Hindlimb muscle (tissue), 1 donor: ENCODE data around the gene PPP6R2. TPM values are rescaled to one million over a fixed set of nuclear protein-coding genes. Genes with fewer than 3 reads are reported as not detected.
A peak's percentile ranks its signal among the peaks of the same experiment; 100 is the strongest.

Source experiments
- DNase-seq: peaks from one replicate; pipeline ENCODE4 v3.0.0-alpha.2; 2013
- polyA plus RNA-seq: library from polyadenylated mRNA; unstranded; fragments of 120-200 nt; gene quantifications from one replicate; pipeline ENCODE4 v1.2.1, GENCODE V29; 2013; ENCODE audit not compliant: insufficient read length

PPP6R2 gene, protein sequence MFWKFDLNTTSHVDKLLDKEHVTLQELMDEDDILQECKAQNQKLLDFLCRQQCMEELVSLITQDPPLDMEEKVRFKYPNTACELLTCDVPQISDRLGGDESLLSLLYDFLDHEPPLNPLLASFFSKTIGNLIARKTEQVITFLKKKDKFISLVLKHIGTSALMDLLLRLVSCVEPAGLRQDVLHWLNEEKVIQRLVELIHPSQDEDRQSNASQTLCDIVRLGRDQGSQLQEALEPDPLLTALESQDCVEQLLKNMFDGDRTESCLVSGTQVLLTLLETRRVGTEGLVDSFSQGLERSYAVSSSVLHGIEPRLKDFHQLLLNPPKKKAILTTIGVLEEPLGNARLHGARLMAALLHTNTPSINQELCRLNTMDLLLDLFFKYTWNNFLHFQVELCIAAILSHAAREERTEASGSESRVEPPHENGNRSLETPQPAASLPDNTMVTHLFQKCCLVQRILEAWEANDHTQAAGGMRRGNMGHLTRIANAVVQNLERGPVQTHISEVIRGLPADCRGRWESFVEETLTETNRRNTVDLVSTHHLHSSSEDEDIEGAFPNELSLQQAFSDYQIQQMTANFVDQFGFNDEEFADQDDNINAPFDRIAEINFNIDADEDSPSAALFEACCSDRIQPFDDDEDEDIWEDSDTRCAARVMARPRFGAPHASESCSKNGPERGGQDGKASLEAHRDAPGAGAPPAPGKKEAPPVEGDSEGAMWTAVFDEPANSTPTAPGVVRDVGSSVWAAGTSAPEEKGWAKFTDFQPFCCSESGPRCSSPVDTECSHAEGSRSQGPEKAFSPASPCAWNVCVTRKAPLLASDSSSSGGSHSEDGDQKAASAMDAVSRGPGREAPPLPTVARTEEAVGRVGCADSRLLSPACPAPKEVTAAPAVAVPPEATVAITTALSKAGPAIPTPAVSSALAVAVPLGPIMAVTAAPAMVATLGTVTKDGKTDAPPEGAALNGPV
- 34.3 TPM for polyA plus RNA-seq

DNA sequence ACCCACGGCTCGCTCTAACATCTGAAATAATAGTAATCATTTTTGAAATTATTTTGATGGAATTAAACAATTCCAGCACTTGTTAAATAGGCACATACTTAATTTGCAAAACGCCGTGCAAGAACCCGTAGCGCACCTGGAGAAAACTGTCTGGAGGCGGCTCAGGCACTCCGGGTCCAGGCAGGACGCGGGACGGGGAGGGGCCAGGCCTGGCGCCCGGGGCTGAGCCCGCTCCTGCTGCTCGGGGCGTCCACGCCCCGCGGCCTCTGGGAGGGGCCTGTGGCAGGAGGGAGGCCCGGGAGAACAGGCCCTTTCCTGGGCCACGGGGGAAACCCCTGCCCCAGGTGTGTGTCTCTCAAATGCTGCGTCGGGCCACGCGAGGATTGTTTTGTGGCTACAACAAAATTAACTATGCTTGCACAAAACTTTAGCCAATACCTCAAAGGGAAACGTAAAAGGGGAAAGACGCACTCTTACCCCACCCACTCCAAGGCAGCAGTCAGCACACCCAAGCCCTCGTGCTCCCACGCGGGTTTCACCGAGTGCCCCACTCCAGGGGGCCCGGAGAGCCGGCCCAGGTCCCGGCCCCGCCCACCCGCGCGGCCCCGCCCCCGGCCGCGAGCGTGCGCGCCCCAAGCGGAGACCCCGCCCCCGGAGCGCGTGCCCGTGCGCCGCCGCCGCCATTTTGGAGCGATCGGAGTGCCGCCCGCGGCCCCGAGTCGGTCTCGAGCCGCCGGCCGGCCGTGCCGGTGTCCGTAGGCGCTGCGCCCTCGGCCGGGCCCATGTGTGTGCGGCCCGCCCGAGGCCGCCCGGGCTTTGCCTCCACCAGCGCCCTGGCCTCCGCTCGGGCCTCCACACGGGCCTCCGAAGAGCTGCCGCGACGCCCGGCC, at the start of gene PPP6R2:
TSS of gene PPP6R2 (plus strand) at position 677 of the 890 bp plus-strand sequence. CDS start 50,582 bp downstream, outside the sequence.
- DNase-seq = peak; percentile 82

DNA sequence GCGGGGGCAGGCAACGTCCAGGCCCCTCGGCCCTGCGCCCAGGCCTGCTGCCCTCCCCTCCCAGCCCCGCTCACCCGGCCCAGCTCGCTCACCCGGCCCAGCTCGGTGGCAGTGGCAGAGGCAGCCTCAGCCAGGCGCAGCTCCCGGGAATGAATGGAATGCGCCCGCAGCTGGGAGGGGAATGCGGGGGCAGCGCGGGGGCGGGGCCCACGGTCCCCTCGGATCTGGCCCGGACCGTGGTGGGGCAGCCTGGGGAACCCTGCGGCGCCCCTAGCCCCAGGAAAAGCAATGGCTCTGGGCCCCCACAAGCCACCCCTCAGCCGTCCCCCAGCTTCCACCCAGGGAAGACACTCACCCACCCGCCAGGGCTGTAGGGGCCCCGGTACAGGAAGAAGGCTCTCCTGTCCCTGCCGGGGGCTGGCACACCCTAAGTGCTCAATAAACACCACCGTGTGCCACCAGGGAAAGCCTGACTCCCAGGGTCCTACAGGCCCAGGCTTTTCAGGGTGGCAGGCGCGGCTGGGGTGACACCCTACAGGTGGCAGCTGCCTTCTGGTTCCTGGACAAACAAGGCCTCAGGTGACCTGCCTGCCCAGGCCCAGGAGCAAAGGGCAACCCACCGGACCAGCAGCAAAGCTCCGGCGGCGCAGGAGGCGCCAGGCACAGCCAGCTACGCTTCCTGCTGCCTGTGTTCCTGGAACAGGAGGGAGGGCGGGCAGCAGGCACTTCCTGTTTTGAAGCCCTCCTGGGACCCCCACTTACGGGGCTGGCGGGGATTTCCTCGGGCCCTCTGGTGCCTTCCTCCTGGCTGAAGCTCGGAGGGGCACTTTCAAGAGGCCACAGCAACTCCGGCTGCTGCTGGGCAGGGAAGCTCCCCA, 49.4 kb upstream of the PPP6R2 start:
- DNase-seq = no peak

DNA sequence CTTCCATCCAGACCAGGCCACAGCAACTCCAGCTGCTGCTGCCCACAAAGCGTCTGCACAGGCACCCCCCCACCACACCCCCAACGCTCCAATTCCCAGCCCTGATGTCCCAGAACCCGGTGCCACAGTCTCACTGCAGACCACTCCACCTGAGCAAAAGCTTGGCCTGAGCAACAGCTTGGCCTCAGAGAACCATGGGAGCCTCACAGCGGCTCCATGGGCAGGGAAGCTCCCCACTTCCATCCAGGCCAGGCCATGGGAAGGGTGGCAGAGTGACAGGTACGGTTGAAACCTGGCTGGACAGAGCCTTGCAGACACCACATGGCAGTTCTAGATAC, 48.8 kb upstream of the PPP6R2 start:
- no peak for DNase-seq

DNA sequence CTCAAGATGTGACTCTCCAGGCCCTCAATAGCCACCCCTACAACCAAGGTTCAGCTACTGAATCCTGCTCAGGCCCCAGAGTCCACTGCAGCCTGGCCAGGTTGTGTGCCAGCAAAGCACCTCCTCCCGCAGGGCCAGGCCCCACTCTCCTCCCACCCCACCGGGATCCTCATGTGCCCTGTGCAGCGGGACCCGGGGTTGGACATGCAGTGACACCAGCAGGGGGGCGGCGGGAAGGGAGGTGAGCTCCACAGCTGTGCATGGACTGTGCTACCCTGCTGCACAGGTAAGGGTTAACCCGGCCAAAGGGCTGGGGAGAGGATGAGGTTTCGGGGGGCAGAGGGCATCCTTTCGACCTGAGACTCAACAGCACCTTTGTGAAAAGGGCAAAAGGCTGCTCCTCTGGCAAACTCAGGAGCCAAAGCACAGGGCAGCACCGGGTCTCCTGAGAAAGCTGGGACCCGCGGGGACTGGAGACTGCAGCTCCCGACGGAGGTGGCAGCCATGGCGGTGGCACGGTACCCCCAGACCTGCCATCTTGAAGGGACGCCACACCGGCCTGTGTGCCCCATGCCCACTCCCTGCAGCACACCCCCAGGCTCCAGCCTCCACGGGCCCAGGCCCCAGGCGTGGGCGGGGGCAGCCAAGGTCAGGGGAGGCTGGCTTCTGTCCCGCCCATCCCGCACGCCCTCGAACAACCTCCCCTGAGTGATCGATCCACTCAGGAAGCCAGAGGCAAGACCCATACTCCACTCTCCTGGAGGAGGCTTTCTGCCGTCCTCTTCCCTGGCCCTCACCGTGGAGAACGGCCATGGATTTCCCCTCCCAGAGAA, 46.3 kb upstream of the PPP6R2 start:
- no peak for DNase-seq

DNA sequence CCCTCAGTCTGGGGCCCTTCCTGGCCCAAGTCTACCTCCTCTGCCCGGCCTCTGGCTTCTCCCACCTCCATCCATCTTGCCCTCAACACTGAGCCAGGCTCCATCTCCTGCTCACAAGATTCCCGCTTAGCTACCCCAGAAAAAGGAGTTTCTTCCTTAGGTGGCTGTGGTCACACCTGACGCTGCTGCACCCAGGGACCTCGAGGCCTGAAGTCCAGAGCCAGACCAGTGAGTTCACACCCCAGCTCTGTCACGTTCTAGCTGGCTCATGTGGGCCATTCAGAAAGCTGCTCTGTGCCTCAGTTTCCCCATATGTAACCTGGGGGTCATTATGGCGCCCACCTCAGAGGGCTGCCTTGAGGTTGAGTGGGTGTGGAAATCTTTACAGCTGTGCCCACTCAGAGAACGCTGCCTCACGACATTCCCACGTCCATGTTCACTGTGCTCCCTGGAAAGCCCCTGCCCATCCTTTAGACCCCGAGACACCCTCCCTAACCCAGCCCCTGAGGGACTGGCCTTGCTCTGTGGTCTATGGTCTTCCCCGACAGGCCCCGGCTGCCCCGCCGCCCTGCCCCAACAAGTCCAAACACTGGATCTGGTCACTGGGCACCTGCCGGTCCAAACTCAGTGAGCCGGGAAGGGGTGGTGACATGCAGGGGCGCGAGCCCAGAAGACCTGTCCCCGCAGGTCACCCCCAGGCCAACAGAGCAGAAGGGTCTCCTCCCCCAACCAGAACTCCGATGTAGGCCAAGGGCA, 45.4 kb upstream of the PPP6R2 start:
- DNase-seq = no peak

DNA sequence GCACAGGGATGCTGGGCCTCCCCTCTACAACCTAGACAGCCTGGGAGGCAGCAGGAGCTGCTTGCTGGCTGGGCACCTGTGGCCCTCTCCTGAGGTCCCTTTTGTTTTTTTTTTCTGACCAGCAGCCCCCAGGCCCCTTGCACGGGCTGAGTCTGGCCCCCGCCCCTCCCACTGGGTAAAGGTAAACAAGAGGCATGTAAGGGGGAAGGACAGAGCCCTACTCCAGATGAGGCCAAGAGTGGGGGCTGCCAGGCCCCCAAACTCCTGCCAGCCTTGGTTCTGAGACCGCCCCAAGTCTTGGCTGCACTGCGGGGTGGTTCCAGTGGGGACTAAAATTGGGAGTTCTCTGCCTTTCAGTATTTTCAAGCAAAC, 44.9 kb upstream of the PPP6R2 start:
- no peak for DNase-seq

DNA sequence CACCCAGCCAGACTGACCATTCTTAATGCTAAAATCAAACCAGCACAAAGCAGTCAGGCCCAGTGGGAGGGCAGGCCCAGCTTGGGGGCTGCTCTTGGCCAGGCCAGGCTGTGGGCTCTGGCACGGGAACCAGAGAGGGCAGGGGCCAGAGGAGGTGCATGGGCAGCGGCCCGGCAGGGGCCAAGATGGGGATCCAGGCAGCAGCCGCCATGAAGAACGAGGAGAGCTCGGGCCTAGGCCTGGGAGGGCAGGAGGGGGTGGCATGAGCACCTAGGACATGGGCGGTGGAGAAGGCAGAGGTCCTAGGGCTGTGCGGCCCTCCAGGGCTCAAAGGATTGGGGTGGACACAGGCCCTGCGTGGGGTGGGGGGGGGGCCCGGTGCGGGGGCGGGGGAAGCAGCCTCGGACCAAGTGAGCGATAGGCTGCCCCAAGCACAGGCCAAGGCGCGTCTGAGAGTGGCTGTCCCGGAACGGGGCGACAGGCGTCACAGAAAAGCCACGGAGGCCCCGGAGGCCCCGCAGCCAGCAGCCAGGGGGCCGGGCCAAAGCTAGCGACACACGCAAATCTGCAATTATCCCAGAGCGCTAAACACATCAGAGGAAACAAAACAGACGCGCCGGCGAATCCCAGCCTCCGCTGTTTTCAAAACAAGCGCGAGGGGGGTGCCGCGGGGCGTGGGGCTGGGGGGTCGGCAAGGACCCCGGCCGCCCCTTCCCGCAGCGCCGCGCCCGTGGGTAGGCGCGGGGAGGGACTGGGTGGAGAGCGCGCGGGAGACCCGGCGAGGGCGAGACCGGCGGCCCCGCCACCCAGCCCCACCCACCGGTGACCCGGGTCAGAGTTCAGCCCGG, 44.0 kb upstream of the PPP6R2 start:
- no peak for DNase-seq

DNA sequence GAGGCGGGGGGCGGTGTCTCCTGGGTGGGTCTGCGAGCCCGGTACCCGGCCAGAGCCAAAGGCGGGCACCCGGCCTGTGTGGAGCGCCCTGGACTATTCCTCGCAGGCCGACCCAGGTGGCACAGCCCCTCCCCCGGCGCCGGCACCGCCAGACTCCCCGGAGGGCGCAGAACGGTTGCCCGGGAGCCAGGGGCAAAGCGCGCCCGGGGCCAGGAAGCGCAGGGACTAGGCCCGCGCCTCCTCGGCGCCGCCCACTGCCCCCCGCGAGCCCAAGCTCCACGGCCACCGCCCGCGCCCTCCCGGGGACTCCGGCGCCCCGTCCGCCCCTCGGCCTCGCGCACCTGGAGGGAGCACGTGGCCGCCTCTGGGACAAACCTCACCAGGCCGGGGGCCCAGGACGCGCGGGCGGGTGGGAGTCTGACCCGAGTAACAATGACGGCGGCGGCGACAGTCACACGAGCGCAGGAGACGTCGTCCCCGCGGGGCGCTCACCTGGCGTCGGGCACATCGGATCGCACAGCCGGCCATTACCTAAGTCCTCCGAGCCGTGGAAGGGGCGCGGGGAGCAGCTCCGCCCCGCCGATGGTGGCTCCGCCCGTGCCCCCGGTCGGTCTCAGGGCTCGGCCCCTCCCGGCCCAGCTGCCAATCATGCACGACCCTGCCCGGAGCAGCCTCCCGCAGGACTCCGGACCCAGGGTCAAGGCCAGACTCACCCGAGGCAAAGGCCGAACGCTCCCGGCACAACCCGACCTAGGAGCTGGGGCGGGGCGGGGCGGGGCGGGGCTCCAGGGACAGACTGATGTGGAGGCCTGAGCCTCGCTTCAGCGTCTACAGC, 43.1 kb upstream of the PPP6R2 start:
- no peak for DNase-seq

DNA sequence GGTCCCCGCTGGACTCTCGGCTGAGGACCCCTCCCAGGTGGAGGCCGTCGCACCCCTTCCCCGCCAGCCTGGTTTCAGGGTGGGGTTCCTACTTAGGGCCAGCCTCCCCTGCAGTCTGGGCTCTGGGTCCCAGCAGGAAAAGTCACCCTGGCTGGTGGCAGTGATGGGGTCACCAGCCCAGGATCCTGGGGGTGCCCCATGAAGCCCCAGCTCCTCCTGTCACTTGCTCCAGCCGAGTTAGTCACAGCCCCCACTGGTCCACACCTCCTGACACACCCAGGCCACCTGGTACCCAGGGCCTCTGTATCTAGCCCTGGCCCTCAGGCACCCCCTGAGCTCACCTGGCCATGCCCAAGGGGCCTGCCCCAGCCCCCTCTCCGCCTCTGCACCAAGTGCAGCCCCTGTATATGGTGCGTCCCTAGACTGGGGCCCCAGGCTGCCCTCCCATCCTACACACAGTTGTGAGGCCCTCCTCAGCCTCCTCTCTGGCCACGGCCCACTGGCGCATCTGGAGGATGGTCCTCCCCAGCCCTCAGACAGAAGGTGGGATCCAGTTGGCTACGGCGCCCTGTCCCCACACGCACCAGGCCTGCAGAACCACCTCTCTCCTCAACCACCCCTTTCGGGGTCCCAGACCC, 42.4 kb upstream of the PPP6R2 start:
- no peak for DNase-seq

DNA sequence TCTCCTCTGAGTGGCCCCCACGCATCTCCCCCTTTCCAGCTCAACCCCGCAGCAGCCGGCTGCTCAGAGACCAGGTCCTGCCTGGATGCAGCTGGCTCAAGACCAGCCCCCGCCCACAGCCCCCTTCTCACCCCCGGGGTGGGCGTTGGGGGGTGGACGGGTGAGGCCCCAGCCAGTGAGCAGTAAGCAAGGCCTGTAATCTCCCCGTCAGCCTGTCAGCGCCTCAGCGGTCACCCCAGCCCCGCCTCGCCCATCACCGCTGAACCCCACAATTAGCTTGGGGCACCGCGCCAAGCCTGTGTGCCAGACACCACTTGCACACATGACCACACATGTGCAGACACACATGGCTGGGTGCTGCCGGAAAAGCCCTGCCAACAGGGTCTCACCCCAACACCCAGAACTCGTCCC, 41.5 kb upstream of the PPP6R2 start:
- no peak for DNase-seq

DNA sequence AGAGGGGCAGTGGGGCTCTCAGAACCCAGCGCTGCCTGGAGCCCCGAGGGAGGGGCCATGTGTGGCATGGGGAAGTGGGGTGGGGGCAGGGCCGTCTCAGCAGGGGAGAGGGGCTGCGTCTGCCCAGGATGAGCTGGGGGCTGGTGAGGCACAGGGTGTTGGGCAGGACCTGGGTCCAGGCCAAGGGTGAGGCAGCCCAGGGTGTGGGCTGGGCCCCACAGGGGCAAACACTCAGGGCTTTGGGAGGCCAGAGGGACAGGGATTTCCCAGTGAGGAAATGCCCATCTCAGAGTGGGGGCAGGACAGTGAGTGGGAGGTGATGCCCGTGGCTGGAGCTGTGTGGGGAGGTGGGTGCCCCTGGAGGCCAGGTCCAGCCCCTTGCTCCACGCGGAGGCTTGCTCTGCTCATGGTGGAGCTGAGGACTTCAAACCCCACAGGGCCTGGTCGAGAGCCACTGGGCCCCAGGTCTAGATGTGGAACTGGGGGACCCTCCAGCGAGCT, 41.0 kb upstream of the PPP6R2 start:
- DNase-seq = no peak

DNA sequence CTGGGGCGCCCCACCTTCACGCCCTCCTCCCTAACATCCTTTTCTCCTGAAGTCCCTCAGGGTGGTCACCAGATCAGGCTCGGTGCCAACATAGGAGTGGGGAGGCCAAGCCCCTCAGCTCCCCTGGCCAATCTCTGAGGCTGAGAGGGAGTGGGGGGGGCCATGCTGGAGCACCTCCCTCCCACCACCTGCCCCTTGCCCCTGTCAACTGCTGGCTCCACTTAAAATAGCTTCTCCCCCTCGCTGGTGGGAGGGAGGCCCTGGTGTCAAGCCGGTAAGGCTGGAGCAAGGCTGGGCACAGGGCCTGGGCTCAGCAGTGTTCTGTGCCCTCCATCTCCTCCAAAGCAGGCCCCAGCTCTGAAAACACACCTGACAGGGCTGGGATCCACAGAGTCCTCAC, 40.6 kb upstream of the PPP6R2 start:
- no peak for DNase-seq

DNA sequence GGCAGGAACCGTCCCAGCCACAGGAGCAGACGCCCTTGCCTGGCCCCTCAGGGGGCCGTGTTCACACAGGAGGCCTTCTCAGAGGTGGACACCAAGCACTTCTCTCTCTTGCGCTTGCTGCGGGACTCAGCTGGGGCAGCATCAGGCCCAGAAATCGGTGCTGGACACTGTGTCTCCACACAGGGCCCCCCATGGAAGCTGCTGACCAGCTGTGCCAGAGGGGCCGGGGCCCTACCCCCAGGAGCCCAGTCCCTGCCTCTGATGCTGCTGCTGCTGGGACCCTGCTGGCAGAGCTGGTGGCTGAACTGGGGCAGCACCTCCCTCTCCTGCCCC, 39.6 kb upstream of the PPP6R2 start:
- DNase-seq = no peak

DNA sequence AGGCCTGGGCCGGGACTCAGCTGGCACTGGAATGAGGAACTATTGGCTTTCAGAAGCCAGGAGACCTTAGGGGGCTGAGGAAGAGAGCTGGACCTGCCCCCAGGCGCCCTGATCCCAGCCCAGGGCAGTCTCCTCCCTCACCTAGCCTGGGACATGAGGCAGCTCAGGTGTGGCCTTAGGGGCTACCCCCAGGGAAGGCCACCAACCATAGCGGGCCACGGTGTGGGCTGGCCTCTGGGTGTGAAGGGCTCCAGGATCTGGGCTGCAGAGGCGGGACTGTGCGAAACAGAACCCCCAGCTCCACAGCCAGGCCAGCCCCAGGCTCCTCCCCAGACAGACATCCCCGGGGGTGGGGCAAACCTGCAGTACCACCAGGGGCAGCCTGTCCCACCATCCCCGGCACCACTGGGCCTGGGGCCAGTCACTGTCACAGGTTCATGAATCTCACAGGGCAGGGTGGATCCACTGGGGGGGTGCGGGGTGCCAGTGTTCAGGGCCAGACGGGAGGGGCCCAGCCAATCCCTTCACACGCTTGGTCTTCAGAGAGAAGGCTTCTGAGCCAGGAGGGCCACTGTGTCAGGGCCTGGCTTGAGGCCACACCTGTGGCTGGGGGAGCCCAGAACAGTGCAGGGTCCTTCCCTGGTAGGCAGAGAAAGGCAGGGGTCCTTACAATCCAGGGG, 39.1 kb upstream of the PPP6R2 start:
- DNase-seq = no peak

DNA sequence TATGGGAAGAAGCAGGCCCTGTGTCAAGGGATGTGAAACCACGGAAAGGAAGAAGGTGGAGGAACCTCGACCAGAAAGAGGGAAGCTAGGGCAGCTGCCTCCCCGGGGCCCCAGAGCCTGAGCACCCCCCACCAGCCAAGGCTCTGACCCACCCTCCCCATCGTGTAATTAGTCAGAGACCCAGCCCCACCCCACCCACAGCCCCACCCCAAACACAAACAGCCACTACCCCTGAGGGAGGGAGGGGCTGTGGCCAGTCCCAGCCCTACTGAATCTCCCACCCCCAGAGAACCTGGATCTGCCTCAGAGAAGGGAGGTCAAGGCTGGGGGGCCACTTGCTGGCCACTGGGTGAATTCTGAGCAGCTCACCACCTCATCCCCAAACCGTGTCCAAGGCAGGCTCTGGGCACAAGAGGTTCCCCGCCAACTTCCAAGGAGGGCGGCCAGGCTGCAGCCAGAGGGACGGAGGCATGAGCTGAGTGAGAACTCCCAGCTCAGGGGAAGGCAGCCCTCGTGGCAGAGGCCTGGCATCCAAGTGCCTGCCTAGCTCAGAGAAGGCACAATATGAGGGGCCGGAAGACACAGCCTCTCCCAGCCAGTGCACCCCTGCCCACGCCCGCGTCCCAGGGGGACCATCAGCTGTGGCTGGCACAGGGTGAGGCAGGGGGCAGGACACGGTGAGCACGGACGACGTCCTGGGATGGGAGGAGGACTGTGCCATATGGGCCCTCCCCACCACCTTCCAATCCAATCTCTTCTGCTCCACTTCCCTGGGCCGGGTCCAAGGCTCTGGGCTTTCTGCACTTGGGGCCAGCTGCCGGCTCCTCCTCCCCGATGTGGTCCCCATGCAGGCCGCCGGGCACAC, 38.4 kb upstream of the PPP6R2 start:
- no peak for DNase-seq
